T-helper 2 cell treated with Interferon-gamma antibody and Interleukin-4, amounts not matched to agents 100 ng/mL and 5 ng/mL, for 36 hours (primary cell): ENCODE results near the gene ATG14. TPM values are rescaled to one million over a fixed set of nuclear protein-coding genes. Genes with fewer than 3 reads are reported as not detected.
"Not testable (repeated sequence)": the region's sequence is repeated elsewhere in the genome, so short reads cannot be mapped to it uniquely, and the experiment has no call there.

Experiments used
- intact Hi-C: fragments of 100-400 bp; cut with micrococcal nuclease; formaldehyde crosslinking; loops from one replicate; pipeline ENCODE4 v1.15.1; 2023
- total RNA-seq: library from RNA; stranded (reverse); gene quantifications from 2 replicates; pipeline ENCODE4 v1.2.3, GENCODE V29; 2022

Gene ATG14
- total RNA-seq, 1 donor from 2014 or later: 5.1 TPM

DNA sequence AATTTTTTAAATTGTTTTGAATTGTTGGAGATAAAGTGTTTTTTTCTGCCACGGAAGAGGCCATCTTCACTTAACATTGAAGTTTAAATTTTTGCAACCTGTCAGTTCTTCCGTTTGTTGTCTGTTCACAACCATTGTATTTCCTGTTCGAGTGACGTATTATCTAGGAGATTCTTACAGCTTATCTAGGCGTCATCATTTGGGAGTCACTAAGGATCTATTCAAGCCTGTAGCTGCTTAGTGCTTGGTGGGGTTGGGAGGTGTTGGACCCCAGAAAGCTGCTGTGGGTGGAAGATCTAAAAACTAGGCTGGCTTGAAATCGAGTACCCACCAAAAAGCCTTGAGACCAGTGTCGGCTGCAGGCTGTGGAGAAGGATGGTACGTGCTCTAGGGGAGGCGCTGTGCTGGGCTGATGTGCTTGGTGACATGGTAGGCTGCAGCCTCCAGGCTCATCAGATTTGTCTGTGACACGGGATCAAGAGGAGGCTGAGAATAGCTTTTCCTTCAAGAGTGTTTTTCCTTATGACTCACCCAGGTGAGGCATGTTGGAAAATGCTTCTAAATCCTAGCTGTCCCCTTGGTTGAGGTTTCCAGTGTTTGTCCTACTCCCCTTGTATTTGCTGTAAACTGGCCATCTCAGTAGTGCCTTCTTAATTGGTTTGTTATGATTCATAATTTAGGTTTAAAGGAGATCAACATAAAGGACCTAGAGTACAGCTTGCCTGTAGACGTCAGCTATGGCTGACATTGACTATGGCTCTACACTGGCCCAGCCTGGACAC, 57.8 kb downstream of the ATG14 start:
- intact Hi-C loops: loop anchor here (1.0 to 5.0 kb wide), 5 partner anchors 17 to 162 kb away; partner anchors contain the start of genes DLGAP5 and FBXO34

- intact Hi-C loops: loop anchor here (5.0 kb wide), 1 partner anchor 160 kb away; the partner anchor contains the start of gene DLGAP5
Observed at GRCh38 chr14:55352201-55352600, 59.4 kb downstream of the ATG14 start.

- intact Hi-C loops: loop anchor here (5.0 kb wide), 1 partner anchor 159 kb away; the partner anchor contains the start of gene DLGAP5
Observed at GRCh38 chr14:55351111-55351510, 60.5 kb downstream of the ATG14 start.

DNA sequence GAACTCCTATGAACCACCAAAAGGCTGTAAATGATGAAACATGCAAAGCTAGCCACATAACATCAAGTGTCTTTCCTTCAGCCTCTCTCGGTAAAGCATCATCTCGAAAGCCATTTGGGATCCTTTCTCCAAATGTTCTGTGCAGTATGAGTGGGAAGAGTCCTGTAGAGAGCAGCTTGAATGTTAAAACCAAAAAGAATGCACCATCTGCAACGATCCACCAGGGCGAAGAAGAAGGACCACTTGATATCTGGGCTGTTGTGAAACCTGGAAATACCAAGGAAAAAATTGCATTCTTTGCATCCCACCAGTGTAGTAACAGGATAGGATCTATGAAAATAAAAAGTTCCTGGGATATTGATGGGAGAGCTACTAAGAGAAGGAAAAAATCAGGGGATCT, 61.2 kb downstream of the ATG14 start:
- intact Hi-C loops: loop anchor here (5.0 kb wide), 1 partner anchor 158 kb away; the partner anchor contains the start of gene DLGAP5

GRCh38 chr14:55349565-55349964, 62.1 kb downstream of the ATG14 start:
- intact Hi-C loops: no loop called here

GRCh38 chr14:55348766-55349453, 62.7 kb downstream of the ATG14 start:
- intact Hi-C loops: no loop called here

DNA sequence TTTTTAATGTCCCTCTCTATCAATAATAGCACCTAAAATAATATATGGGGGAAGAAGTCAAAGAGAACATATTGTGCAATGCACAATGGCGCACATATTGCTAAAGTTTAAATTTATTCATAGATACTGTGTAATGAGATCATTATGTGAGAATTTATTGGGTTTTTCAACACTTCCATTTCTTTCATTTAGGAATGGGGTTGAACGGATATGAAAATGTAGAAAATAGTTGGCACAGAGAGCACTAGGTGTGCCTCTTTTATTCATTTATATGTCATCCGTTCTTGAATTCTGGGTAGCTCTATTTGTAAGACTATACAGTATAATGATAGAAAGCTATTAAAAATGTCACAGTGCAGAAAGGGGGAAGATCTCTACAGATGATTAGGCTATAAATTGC, 63.9 kb downstream of the ATG14 start:
- intact Hi-C loops: no loop called here

DNA sequence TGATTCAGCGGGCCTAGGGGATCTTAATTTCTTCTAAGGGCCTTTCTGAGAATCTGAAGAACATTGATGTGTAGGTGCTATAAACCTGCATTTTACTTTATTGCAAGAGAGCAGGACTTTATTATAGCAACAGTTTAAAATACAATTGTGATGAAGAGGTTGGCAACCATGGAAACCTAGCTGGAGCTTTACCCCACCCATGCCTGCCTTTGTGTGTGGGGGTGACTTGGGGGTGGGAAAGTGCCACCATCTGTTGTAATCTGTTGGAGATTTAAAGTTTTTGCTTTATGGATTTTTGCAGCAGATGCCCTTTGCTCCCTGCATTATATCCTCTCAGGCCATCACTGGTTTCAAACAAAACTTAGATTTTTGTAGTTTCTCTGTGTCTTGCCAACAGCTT, 64.6 kb downstream of the ATG14 start:
- intact Hi-C loops: no loop called here

DNA sequence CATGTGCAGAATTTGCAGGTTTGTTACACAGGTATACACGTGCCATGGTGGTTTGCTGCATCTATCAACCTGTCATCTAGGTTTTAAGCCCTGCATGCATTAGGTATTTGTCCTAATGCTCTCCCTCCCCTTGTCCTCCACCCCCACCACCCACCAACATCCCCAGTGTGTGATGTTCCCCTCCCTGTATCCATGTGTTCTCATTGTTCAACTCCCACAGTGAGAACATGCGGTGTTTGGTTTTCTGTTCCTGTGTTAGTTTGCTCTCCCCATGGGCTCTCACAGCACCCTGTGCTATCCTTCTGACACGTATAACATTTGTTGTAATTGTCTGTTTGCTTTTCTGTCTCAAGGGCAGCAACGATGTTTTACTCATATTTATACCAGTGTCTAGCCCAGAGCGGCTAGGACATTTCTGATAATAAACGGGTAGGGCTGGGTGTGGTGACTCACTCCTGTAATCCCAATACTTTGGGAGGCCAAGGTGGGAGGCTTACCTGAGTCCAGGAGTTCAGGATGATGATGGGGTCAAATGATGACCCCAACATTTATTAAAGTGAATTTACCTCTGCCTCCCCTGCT, 67.0 kb downstream of the ATG14 start:
- intact Hi-C loops: not testable (repeated sequence)

DNA sequence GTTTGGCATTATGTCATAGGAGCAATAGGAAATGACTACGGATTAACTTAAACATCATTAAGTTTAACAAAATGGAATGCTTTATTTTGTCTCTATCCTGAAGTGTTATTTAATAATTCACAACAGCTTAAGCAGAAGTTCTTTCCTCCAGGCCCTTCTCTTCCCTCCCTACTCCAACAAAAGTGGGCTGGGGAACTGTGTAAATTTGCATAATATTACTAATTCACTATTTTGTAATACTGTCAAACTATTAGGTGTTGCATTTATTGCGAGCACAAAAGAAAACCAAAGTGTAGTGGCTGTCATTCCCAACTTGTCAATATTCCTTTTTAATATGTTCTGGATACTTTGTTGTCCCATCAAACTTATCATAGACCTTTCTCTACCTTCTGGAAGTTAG, 69.8 kb downstream of the ATG14 start:
- intact Hi-C loops: no loop called here

DNA sequence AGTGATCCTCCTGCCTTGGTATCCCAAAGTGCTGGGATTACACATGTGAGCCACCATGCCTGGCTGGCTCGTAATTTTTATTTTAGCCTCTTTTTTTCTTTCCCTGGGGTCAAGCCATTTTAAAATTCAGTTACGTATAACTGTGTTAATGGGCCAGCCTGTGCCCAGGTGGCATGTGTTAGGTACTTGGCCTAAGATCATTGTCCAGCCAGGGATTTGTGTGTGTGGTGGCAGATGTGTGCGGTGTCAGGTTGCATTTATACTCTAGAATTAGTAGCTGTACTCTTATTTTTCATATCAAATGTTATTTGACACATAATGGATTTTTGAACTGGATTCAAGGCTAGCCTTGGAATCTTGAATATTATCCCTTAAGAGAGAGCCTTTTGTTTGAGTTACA, 71.1 kb downstream of the ATG14 start:
- intact Hi-C loops: no loop called here

DNA sequence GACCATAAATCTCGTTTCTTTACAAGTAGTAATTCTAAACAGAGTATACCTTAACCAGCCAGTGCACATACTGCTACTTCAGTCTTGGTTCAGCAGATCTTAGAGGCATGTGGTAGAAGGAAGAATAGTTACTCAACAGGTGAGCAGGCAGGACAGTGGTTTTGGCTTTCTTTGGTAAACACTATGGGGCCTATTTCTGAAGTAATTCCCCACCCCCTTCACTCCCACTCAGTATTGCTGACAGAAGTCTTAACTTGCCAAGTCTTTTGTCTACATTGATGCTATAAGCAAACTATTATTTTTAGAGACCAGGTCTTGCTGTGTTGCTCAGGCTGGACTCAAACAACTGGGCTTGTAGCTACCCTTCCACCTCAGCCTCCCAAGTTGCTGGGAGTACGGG, 71.9 kb downstream of the ATG14 start:
- intact Hi-C loops: loop anchor here (10.0 kb wide), 1 partner anchor 285 kb away; the partner anchor contains the start of gene MAPK1IP1L

DNA sequence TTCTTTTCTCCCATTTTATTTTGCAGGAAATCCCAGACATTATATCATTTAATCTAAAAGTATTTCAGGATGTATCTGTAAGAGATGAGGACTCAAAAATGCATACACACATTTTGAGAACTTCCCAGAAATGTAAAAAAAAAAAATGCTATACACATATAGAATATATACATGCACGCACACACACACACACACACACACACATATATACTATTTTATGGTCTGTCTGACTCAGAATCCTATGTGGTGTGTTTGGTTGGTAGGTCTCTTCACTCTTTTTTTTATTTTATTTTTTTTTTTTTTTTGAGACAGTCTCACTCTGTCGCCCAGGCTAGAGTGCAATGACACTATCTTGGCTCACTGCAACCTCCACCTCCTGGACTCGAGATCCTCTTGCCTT, 74.9 kb downstream of the ATG14 start:
- intact Hi-C loops: loop anchor here (1.0 to 10.0 kb wide), 4 partner anchors 18 to 282 kb away; partner anchors contain the start of genes FBXO34 and MAPK1IP1L

GRCh38 chr14:55336162-55336561, 75.5 kb downstream of the ATG14 start:
- intact Hi-C loops: loop anchor here (2.0 to 10.0 kb wide), 2 partner anchors 39 to 281 kb away; partner anchors contain the start of gene MAPK1IP1L

GRCh38 chr14:55333711-55334485, 77.7 kb downstream of the ATG14 start:
- intact Hi-C loops: loop anchor here (2.0 to 10.0 kb wide), 4 partner anchors 77 to 452 kb away; partner anchors contain the start of genes ATG14, KTN1 and MAPK1IP1L

DNA sequence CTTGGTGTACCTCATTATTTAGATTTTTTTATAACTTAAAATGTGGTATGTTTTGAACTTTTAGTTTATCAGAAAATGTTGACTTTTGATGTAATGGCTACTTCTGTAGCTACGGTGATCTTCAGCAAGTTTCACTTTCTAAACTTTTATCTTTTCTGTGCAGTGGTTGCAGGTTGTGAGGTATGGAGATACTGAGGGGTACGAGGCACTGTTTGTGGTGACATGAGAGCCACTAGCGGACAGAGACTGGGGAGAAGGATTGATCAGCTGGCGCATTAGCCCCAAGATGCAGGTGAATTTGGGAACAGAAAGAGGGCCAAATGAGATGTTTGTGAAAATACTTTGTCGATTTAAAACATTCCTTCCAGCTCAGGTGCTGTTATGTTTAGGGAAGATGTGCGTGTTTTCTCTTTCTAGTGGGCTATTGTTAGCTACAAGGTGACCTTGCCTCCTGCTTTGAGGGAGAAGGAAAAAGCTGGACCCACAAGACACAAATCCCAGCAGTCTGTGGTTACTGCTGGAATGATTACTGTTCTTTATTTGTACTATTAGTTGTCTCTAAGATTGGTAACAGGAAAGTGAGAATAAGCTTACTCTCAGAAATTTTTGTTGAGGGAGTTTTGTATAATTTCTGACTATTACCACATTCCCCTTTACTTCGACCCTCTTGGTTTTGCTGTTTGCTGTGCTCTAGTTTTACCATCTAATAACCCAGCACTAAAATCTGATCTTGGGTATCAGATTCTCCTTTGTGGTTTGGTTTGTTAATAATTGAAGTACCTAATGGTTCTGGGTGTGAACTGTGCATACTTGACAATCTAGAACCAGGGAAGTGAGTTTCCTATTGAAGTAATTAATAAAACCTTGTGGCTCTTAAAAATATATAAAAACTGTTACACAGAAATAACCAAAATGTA, 78.7 kb downstream of the ATG14 start:
- intact Hi-C loops: loop anchor here (1.0 to 10.0 kb wide), 5 partner anchors 62 to 451 kb away; partner anchors contain the start of genes ATG14, FBXO34, KTN1 and MAPK1IP1L

DNA sequence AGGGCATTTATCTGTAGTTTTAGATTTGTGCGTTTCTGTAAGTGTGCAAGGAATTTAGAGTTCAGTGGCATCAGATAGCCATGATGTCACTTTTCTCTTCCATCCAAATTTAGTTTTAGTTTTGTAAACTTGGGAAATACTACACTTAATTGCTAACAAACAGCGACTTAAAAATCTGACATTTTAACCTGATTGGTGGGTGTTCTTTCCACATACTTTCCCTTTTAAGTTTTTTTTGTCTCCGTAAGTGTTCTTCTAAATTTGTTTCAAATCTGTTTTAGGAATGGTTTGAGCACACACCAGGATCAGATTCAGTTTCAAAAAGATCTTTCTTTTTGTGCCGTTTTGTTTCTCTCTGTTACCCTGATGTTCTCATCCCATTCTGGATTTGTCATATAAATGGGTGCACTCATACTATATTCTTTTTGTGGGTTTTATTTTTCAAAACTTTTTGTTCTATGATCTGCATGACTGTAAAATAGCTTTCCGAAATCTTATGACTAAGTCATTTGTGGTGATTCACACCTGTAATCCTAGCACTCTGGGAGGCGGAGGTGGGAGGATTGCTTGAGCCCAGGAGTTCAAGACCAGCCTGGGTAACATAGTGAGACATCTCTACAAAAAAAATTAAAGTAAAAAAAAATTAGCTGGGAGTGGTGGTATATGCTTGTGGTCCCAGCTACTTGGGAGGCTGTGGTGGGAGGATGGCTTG, 81.5 kb downstream of the ATG14 start:
- intact Hi-C loops: loop anchor here (5.0 to 10.0 kb wide), 3 partner anchors 252 to 448 kb away; partner anchors contain the start of genes KTN1 and MAPK1IP1L

- intact Hi-C loops: no loop called here
Observed at GRCh38 chr14:55328317-55328716, 83.3 kb downstream of the ATG14 start.

DNA sequence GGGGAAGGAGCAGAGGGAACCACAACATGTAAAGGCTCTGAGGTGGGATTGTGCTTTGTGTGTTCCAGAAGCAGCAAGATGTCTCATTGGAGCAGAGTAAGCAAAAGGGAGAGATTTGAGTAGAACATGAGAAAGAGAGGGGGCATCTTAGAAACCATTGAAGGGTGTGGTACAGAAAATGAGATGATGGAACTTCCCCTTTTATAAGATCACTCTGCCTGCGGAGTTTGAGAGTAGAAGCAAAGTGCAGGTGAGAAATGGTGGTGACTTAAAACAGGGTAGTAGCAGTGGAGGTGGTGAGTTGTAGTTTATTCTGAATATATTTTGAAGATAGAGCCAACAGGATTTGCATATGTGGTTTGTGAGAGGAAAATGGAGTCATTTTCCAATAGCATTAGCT, 84.5 kb downstream of the ATG14 start:
- intact Hi-C loops: no loop called here
